HG03575 (cell line): Measurements from ENCODE around the gene GUK1.
"Not testable (repeated sequence)": the region's sequence is repeated elsewhere in the genome, so short reads cannot be mapped to it uniquely, and the experiment has no call there.

Source experiments
- ATAC-seq: cut with Tn5 transposase; IDR thresholded peaks from one replicate; pipeline ENCODE4 v1.9.1; 2021; ENCODE audit not compliant: unreplicated experiment, insufficient number of reproducible peaks, low FRiP score; ENCODE audit errors: extremely low read depth

GUK1 gene

DNA sequence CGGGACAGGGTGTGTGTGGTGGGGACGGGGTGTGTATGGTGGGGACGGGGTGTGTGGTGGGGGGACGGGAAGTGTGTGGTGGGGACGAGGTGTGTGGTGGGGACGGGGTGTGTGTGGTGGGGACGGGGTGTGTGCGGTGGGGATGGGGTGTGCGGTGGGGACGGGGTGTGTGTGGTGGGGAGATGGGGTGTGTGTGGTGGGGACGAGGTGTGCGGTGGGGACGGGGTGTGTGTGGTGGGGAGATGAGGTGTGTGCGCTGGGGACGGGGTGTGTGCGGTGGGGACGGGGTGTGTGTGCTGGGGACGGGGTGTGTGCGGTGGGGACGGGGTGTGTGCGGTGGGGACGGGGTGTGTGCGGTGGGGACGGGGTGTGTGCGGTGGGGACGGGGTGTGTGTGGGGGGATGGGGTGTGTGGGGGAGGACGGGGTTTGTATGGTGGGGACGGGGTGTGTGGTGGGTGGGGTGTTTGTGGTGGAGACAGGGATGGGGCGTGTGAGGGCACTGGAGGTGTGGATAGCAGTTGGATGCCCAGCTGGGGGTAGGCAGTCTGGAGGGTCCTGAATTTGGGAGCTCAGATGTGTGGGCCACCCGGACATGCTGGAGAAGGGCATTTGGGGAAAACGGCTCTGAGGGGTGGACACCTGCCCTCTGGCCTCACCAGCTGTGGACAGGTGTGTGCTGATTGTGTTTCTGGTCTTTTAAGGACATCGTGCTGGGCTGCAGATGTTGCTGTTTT lies 42.4 kb downstream of the GUK1 start:
- no peak for ATAC-seq

- no peak for ATAC-seq
Observed at GRCh38 chr1:228184152-228184551, 44.1 kb downstream of the GUK1 start.

GRCh38 chr1:228185641-228185965 lies 45.5 kb downstream of the GUK1 start:
- ATAC-seq: no peak

DNA sequence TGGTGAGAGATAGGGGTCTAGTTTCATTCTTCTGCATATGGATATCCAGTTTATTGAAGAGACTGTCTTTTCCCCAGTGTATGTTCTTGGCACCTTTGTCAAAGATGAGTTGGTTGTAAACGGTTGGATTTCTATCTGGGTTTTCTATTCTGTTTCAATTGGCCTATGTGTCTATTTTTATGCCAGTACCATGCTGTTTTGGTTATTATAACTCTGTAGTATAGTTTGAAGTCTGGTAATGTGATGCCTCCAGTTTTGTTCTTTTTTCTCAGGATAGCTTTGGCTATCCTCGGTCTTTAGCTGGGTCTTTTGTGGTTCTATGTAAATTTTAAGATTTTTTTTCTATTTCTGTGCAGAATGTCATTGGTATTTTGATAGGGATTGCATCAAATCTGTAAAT lies 48.2 kb downstream of the GUK1 start:
- ATAC-seq: not testable (repeated sequence)

- ATAC-seq: no peak
Observed at GRCh38 chr1:228190182-228190581, 50.1 kb downstream of the GUK1 start.

GRCh38 chr1:228190778-228191177 lies 50.7 kb downstream of the GUK1 start:
- no peak for ATAC-seq

DNA sequence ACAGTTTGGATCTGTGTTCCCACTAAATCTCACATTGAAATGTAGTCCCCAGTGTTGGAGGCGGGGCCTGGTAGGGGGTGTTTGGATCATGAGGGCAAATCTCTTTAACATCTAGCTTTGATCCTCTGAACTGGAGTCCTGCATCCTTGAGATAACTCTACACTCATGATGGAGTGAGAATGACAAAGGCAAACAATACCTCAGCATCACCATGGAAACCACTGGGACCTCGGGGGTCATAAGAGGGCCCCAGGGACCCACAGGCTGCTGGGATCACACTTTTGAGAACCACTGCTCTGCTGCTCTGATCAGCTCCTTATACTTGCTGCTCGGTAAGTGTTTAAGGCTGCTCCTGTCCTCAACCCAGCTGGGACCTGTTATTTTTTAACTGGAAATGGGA lies 54.4 kb downstream of the GUK1 start:
- ATAC-seq: no peak

- ATAC-seq: no peak
Observed at GRCh38 chr1:228194921-228195812, 55.1 kb downstream of the GUK1 start.

DNA sequence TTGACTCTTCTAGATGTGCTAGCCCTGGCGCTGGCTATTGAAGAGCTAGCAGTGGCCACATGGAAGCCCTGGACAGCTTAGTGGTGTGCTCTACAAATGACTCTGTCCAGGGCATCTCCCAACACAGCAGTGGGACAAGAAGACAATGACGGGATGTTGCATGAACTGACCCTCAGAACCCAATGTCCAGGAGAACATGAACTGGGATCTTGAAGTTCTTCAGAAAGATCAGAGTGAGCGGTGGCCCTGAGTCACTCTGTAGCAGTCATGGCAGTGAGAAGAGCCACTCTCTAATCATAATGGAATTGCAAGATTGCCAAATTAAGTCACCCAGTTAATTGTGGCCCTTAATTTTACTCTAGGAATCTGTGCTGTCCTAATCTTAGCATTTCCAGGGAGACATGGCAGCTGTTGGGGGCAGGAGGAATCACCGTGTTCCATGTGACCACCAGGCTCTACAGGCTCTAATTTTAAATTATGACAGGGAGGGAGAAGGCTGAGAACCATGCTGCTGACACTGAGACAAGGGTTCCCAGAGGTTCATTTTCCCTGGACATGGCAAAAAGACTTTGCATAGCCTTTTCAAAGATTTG lies 57.6 kb downstream of the GUK1 start:
- ATAC-seq: no peak
